Neural cell (in vitro differentiated cells): ENCODE measurements around the gene MPI.

Experiments used
- EP300 ChIP-seq: fragments of 450-650 bp; conservative IDR thresholded peaks from 2 replicates; pipeline ENCODE4 v1.6.1; 2014; ENCODE audit warnings: antibody characterized with exemption, mild to moderate bottlenecking, moderate library complexity; ENCODE audit not compliant: poor library complexity, severe bottlenecking
- EZH2 ChIP-seq: fragments of 200-600, 300-800 bp; shearing (Covaris generic), sonication (generic); IDR thresholded peaks from 2 replicates; pipeline ENCODE4 v1.6.1; 2014; ENCODE audit warnings: antibody characterized with exemption, low read length, borderline replicate concordance, mild to moderate bottlenecking; ENCODE audit not compliant: insufficient read depth, poor library complexity, severe bottlenecking
- MXI1 ChIP-seq: fragments of 450-650 bp; conservative IDR thresholded peaks from 2 replicates; pipeline ENCODE4 v1.6.1; 2014; ENCODE audit warnings: antibody characterized with exemption, mild to moderate bottlenecking; ENCODE audit not compliant: poor library complexity, severe bottlenecking
- POLR2AphosphoS5 ChIP-seq: IDR thresholded peaks from 2 replicates; pipeline ENCODE4 v1.6.1; 2012
- SMC3 ChIP-seq: fragments of 450-650 bp; conservative IDR thresholded peaks from 2 replicates; pipeline ENCODE4 v1.6.1; 2014; ENCODE audit warnings: antibody characterized with exemption, mild to moderate bottlenecking, moderate library complexity; ENCODE audit not compliant: poor library complexity
- TAF1 ChIP-seq: IDR thresholded peaks from 2 replicates; pipeline ENCODE4 v1.6.1; 2012; ENCODE audit warnings: low read depth
- TF ChIP-seq, protein P1 (sequence below): IDR thresholded peaks from 2 replicates; pipeline ENCODE4 v1.6.1; 2012; ENCODE audit warnings: borderline replicate concordance
- TF ChIP-seq, protein P2 (sequence below): fragments of 450-650 bp; IDR thresholded peaks from 2 replicates; pipeline ENCODE4 v1.5.1; 2014; ENCODE audit warnings: antibody characterized with exemption, mild to moderate bottlenecking, moderate library complexity; ENCODE audit not compliant: poor library complexity, severe bottlenecking

DNA sequence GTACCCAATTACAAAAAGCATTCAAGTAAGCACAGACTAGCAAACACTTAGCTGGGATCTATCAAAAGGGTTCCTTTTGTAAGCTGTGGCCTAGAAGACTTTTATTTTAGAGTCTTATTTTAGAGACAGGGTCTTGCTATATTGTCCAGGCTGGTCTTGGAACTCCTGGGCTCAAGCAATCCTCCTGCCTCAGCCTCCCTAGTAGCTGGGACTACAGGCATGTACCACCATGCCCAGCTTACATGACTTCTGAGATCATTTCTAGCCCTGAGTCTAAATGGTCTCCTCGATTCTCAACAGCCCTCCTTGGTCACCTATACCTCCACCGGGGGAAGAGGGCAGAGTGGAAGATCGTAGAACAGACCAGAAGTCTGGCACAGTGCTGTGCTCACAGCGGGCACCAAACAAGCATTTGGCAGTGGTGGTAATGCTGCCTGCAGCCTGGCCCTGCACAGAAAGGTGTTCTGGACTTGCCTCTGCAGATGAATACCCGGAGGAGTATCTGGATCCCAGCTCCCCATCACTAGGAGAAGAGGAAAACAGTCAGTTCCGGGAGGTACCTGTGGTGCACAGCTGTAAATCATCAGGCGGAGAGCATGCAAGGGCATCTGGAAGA lies 14.5 kb downstream of the MPI start:
- TF ChIP-seq, protein P1, sequence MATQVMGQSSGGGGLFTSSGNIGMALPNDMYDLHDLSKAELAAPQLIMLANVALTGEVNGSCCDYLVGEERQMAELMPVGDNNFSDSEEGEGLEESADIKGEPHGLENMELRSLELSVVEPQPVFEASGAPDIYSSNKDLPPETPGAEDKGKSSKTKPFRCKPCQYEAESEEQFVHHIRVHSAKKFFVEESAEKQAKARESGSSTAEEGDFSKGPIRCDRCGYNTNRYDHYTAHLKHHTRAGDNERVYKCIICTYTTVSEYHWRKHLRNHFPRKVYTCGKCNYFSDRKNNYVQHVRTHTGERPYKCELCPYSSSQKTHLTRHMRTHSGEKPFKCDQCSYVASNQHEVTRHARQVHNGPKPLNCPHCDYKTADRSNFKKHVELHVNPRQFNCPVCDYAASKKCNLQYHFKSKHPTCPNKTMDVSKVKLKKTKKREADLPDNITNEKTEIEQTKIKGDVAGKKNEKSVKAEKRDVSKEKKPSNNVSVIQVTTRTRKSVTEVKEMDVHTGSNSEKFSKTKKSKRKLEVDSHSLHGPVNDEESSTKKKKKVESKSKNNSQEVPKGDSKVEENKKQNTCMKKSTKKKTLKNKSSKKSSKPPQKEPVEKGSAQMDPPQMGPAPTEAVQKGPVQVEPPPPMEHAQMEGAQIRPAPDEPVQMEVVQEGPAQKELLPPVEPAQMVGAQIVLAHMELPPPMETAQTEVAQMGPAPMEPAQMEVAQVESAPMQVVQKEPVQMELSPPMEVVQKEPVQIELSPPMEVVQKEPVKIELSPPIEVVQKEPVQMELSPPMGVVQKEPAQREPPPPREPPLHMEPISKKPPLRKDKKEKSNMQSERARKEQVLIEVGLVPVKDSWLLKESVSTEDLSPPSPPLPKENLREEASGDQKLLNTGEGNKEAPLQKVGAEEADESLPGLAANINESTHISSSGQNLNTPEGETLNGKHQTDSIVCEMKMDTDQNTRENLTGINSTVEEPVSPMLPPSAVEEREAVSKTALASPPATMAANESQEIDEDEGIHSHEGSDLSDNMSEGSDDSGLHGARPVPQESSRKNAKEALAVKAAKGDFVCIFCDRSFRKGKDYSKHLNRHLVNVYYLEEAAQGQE = no peak
- TF ChIP-seq, protein P2, sequence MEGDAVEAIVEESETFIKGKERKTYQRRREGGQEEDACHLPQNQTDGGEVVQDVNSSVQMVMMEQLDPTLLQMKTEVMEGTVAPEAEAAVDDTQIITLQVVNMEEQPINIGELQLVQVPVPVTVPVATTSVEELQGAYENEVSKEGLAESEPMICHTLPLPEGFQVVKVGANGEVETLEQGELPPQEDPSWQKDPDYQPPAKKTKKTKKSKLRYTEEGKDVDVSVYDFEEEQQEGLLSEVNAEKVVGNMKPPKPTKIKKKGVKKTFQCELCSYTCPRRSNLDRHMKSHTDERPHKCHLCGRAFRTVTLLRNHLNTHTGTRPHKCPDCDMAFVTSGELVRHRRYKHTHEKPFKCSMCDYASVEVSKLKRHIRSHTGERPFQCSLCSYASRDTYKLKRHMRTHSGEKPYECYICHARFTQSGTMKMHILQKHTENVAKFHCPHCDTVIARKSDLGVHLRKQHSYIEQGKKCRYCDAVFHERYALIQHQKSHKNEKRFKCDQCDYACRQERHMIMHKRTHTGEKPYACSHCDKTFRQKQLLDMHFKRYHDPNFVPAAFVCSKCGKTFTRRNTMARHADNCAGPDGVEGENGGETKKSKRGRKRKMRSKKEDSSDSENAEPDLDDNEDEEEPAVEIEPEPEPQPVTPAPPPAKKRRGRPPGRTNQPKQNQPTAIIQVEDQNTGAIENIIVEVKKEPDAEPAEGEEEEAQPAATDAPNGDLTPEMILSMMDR = no peak
- TF ChIP-seq SMC3 (no peak), EZH2 (no peak), TAF1 (no peak), POLR2AphosphoS5 (no peak), MXI1 (no peak), EP300 (no peak)
